ENCODE results near the gene NMNAT2. TPM values are rescaled to one million over a fixed set of nuclear protein-coding genes. Genes with fewer than 3 reads are reported as not detected.

The NMNAT2 gene
- total RNA-seq, 8 experiments from 2014 or later: 0.25 to 68.9 (median 37.4) TPM

DNA sequence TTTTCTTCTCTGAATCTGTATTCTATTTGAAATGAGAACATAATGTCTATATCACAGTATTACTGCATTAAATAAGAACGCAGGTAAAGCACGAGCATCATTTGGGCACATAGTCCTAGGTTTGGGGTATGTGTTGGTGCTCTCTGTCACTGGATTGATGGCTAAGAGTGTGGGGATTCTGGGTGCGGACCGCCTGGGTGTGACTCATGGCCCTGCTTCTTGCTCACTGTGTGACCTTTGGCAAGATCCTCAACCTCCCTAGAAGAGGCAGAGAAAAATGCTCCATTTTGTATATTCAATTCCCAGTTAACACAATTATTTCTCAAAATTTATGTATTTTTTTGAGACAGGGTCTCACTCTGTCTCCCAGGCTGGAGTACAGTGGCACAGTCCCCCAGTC is 132.4 kb downstream of the NMNAT2 start:
- no peak for ATAC-seq (replicated peaks in 6 of 8)
- WGBS, 10 experiments: 48 to 100% (median 67%) methylated on average over 1 to 4 of the region's 4 CpGs; no CpG with 5 or more reads in 2 of the 10 experiments
- H3K4me1 ChIP-seq (replicated peaks in 1 of 2): peaks cover 3 to 5% of the 10 kb centered on the region in 2 donors
- no peak overlapping the region for H3K4me3 ChIP-seq
- in situ Hi-C loops (cut with MboI; ENCODE audit: low pct_unique_long_range_greater_than_20kb in 2 of 9, low sequenced_read_pairs in 9 of 9, unreplicated experiment in 9 of 9): loop anchor here in 3 of 9 experiments (10.0 to 25.0 kb wide), 4 partner anchors 177 to 327 kb away; partner anchors contain the start of gene SMG7 (in 1 of the 3)
- H3K27ac ChIP-seq: no peak overlapping the region

GRCh38 chr1:183285256-183285655 is 132.9 kb downstream of the NMNAT2 start:
- 78 to 100% (median 86%) methylated on average over 1 of the region's 1 CpG; no CpG with 5 or more reads in 5 of the 10 experiments for WGBS, 10 experiments
- in situ Hi-C loops (cut with MboI; ENCODE audit: low pct_unique_long_range_greater_than_20kb in 2 of 9, low sequenced_read_pairs in 9 of 9, unreplicated experiment in 9 of 9): loop anchor here in 3 of 9 experiments (10.0 to 25.0 kb wide), 4 partner anchors 177 to 327 kb away; partner anchors contain the start of gene SMG7 (in 1 of the 3)
- no peak for ATAC-seq (replicated peaks in 6 of 8)
- H3K27ac ChIP-seq: no peak overlapping the region
- H3K4me3 ChIP-seq: no peak overlapping the region
- peaks cover 3 to 5% of the 10 kb centered on the region in 2 donors for H3K4me1 ChIP-seq (replicated peaks in 1 of 2)

GRCh38 chr1:183284086-183284485 is 134.1 kb downstream of the NMNAT2 start:
- H3K4me3 ChIP-seq: no peak overlapping the region
- no peak for ATAC-seq (replicated peaks in 6 of 8)
- peaks cover 6 to 8% of the 10 kb centered on the region in 2 donors for H3K4me1 ChIP-seq (replicated peaks in 1 of 2)
- WGBS, 10 experiments: 80 to 100% (median 91%) methylated on average over 1 to 3 of the region's 5 CpGs; no CpG with 5 or more reads in 6 of the 10 experiments
- no peak overlapping the region for H3K27ac ChIP-seq
- in situ Hi-C loops (cut with MboI; ENCODE audit: low pct_unique_long_range_greater_than_20kb in 2 of 9, low sequenced_read_pairs in 9 of 9, unreplicated experiment in 9 of 9): loop anchor here in 3 of 9 experiments (10.0 to 25.0 kb wide), 4 partner anchors 178 to 328 kb away; partner anchors contain the start of gene SMG7 (in 1 of the 3)

DNA sequence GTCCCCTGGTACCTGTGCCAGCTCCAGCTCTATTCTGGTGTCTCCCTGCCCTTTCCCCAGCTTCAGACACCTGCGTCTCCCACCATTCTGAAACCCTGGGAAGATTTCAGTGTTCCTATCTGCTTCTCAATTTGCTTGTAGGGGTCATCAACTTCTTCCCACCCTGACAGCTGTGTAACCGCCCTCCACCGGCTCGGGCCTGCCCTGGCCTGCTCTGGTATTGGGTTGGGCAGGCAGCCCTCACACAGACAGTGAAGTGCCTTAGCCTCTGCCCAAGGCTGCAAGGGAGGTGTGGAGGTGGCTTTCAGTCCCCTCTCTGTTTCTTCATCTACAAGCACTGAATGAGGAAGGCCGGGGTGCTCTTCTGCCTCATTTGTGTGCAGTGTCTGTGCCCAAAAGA is 134.9 kb downstream of the NMNAT2 start:
- 50 to 100% (median 69%) methylated on average over 1 to 5 of the region's 5 CpGs; no CpG with 5 or more reads in 3 of the 10 experiments for WGBS, 10 experiments
- Histone ChIP-seq H3K4me3 (no peak overlapping the region), H3K27ac (no peak overlapping the region), H3K4me1 (replicated peaks in 1 of 2) (peaks cover 11 to 15% of the 10 kb centered on the region in 2 donors)
- in situ Hi-C loops (cut with MboI; ENCODE audit: low pct_unique_long_range_greater_than_20kb in 2 of 9, low sequenced_read_pairs in 9 of 9, unreplicated experiment in 9 of 9): loop anchor here in 3 of 9 experiments (10.0 to 25.0 kb wide), 4 partner anchors 179 to 329 kb away; partner anchors contain the start of gene SMG7 (in 1 of the 3)
- peak in 1 of 8 experiments; percentile 6 for ATAC-seq (replicated peaks in 6 of 8)

- H3K4me1 ChIP-seq (replicated peaks in 1 of 2): peaks cover 11 to 15% of the 10 kb centered on the region in 2 donors
- ATAC-seq (replicated peaks in 6 of 8): no peak
- H3K27ac ChIP-seq: no peak overlapping the region
- in situ Hi-C loops (cut with MboI; ENCODE audit: low pct_unique_long_range_greater_than_20kb in 2 of 9, low sequenced_read_pairs in 9 of 9, unreplicated experiment in 9 of 9): loop anchor here in 3 of 9 experiments (10.0 to 25.0 kb wide), 4 partner anchors 180 to 330 kb away; partner anchors contain the start of gene SMG7 (in 1 of the 3)
- no peak overlapping the region for H3K4me3 ChIP-seq
- 72 to 100% (median 89%) methylated on average over 1 to 8 of the region's 9 CpGs; no CpG with 5 or more reads in 3 of the 10 experiments for WGBS, 10 experiments
These were observed 135.9 kb downstream of the NMNAT2 start for GRCh38 chr1:183282101-183282855.

GRCh38 chr1:183281553-183282091 is 136.6 kb downstream of the NMNAT2 start:
- peak; percentile 72 to 93 (median 83) for ATAC-seq (replicated peaks in 6 of 8)
- 0 to 83% (median 52%) methylated on average over 1 to 8 of the region's 12 CpGs; no CpG with 5 or more reads in 3 of the 10 experiments for WGBS, 10 experiments
- H3K27ac ChIP-seq: no peak overlapping the region
- H3K4me1 ChIP-seq (replicated peaks in 1 of 2): peaks cover 11 to 15% of the 10 kb centered on the region in 2 donors
- in situ Hi-C loops (cut with MboI; ENCODE audit: low pct_unique_long_range_greater_than_20kb in 2 of 9, low sequenced_read_pairs in 9 of 9, unreplicated experiment in 9 of 9): loop anchor here in 3 of 9 experiments (10.0 to 25.0 kb wide), 4 partner anchors 181 to 331 kb away; partner anchors contain the start of gene SMG7 (in 1 of the 3)
- H3K4me3 ChIP-seq: no peak overlapping the region

- Histone ChIP-seq H3K27ac (no peak overlapping the region), H3K4me1 (replicated peaks in 1 of 2) (peaks cover 11 to 15% of the 10 kb centered on the region in 2 donors), H3K4me3 (no peak overlapping the region)
- in situ Hi-C loops (cut with MboI; ENCODE audit: low pct_unique_long_range_greater_than_20kb in 2 of 9, low sequenced_read_pairs in 9 of 9, unreplicated experiment in 9 of 9): loop anchor here in 3 of 9 experiments (10.0 to 25.0 kb wide), 4 partner anchors 181 to 331 kb away; partner anchors contain the start of gene SMG7 (in 1 of the 3)
- 92 to 100% methylated on average over 2 of the region's 2 CpGs; no CpG with 5 or more reads in 8 of the 10 experiments for WGBS, 10 experiments
- ATAC-seq (replicated peaks in 6 of 8): peak in 2 of 8 experiments; percentile 3 to 38
These were observed 137.1 kb downstream of the NMNAT2 start for GRCh38 chr1:183281039-183281438.

- 25 to 100% (median 67%) methylated on average over 2 to 4 of the region's 6 CpGs; no CpG with 5 or more reads in 6 of the 10 experiments for WGBS, 10 experiments
- H3K4me1 ChIP-seq (replicated peaks in 1 of 2): peaks cover 11 to 15% of the 10 kb centered on the region in 2 donors
These were observed 138.3 kb downstream of the NMNAT2 start for GRCh38 chr1:183279835-183280234.

GRCh38 chr1:183278739-183279591 is 139.2 kb downstream of the NMNAT2 start:
- no peak overlapping the region for H3K27ac ChIP-seq

More at GRCh38 chr1:183279835-183280234, 138.3 kb downstream of the NMNAT2 start:
- in situ Hi-C loops (cut with MboI; ENCODE audit: low pct_unique_long_range_greater_than_20kb in 2 of 9, low sequenced_read_pairs in 9 of 9, unreplicated experiment in 9 of 9): loop anchor here in 3 of 9 experiments (10.0 to 25.0 kb wide), 4 partner anchors 182 to 332 kb away; partner anchors contain the start of gene SMG7 (in 1 of the 3)
- Histone ChIP-seq H3K4me3 (no peak overlapping the region), H3K27ac (no peak overlapping the region)
- no peak for ATAC-seq (replicated peaks in 6 of 8)

GRCh38 chr1:183277821-183278738 is 140.1 kb downstream of the NMNAT2 start:
- Histone ChIP-seq H3K27ac (no peak overlapping the region), H3K4me1 (replicated peaks in 1 of 2) (peaks cover 11 to 15% of the 10 kb centered on the region in 2 donors), H3K4me3 (no peak overlapping the region)
- no peak for ATAC-seq (replicated peaks in 6 of 8)
- WGBS, 10 experiments: 15 to 100% (median 68%) methylated on average over 1 to 6 of the region's 7 CpGs
- in situ Hi-C loops (cut with MboI; ENCODE audit: low pct_unique_long_range_greater_than_20kb in 2 of 9, low sequenced_read_pairs in 9 of 9, unreplicated experiment in 9 of 9): loop anchor here in 3 of 9 experiments (25.0 kb wide), 3 partner anchors 184 to 334 kb away; partner anchors contain the start of gene SMG7 (in 1 of the 3)

More at GRCh38 chr1:183278739-183279591, 139.2 kb downstream of the NMNAT2 start:
- in situ Hi-C loops (cut with MboI; ENCODE audit: low pct_unique_long_range_greater_than_20kb in 2 of 9, low sequenced_read_pairs in 9 of 9, unreplicated experiment in 9 of 9): loop anchor here in 3 of 9 experiments (25.0 kb wide), 3 partner anchors 183 to 333 kb away; partner anchors contain the start of gene SMG7 (in 1 of the 3)
- H3K4me3 ChIP-seq: no peak overlapping the region
- 0 to 79% (median 60%) methylated on average over 1 to 11 of the region's 12 CpGs; no CpG with 5 or more reads in 2 of the 10 experiments for WGBS, 10 experiments
- ATAC-seq (replicated peaks in 6 of 8): peak; percentile 3 to 77 (median 66)
- H3K4me1 ChIP-seq (replicated peaks in 1 of 2): peaks cover 11 to 15% of the 10 kb centered on the region in 2 donors
